Daoy (cell line): ENCODE measurements around the gene ZNF222. TPM values are rescaled to one million over a fixed set of nuclear protein-coding genes. Genes with fewer than 3 reads are reported as not detected.

Source experiments
- DNase-seq: peaks from one replicate; pipeline ENCODE4 v3.0.0-alpha.2; 2015; ENCODE audit warnings: low read depth
- total RNA-seq: library from RNA; depleted of rRNA; stranded (reverse); fragments of >200 nt; shearing (Covaris generic); gene quantifications from 2 replicates; pipeline ENCODE4 v1.2.3, GENCODE V29; 2014; rRNA removed

ZNF222 gene
- total RNA-seq, 1 experiment from 2014 or later: 5.5 TPM

DNA sequence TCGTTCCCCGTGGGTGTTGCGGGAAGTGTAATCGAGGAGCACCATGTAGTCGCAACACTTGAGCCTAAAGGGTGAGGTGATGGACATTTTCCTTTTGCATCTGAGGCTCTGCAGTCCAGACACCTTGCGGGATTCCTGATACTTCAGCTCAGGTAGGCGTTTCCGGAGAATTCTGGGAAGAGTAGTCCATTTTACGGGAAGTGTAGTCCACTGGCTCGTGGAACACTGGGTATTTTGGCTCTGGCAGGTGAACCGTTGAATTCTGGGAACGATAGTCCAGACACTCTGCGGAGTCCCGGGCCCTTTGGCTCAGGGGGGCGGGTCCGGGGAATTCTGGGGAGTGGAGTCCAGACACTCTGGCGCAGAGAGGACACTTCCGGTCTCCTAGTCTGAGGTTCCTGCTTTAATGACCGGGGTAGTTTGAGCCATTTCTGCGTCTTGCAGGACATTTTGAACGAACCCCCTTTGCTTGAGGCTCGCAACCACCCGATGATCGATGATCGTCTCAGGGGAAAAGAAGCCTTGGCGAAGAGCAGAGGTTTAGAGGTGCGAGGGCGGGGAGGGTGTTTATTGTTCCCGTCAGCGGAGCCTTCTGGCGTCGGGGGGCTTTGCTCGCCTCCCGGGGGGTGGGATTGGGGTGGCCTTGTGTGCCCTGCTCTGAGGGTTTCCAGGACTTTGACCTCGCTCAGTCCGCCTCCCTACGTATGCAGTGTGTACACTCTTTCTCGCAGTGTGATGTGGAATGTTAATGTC lies 26.6 kb downstream of the ZNF222 start, which contains the start of gene ZNF223:
Gene ZNF223, plus strand, starts transcription at position 387 of the 753 bp plus-strand sequence. CDS start 3,141 bp downstream, outside the sequence.
- DNase-seq: peak; percentile 94

DNA sequence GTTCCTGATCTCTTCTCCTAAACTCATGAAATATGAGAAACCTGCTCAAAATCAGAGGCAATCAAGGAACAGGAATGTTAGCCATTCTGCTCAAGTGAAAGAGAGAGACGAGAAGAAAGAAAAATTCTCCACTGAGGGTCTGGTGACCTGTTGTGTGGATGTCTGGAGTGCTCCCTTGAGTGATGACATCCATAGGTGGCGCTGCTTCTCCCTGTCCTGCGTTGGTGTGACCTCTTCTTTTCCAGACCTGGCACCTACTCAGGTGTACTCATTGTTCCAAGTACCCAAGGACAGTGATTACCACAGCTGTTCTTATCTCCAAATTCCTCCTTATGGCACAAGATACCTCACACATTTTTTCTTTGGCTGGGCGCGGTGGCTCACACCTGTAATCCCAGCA lies 30.7 kb downstream of the ZNF222 start:
- no peak for DNase-seq

GRCh38 chr19:44059229-44059628 lies 34.0 kb downstream of the ZNF222 start:
- no peak for DNase-seq

DNA sequence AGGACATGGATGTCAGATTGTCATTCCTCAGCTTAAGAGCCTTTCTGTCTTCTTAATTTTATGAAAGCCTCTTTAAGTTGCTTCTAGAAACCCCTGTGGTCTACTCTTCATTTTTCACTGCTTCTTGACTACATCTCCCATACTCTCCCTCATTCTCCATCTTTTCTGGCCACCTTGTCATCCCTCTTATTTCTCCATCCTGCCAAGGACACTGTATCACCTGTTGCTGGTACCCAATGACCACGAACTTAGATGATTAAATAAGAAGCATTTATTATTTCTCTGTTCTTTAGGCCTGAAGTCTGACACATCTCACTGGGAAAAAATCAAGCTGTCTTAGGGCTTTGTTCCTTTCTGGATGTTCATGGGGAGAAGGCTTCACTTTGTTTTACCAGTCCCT lies 35.9 kb downstream of the ZNF222 start:
- DNase-seq: no peak

- DNase-seq: no peak
Measured at GRCh38 chr19:44066305-44066704, 41.1 kb downstream of the ZNF222 start.

- DNase-seq: no peak
Measured at GRCh38 chr19:44069415-44069814, 44.2 kb downstream of the ZNF222 start.

DNA sequence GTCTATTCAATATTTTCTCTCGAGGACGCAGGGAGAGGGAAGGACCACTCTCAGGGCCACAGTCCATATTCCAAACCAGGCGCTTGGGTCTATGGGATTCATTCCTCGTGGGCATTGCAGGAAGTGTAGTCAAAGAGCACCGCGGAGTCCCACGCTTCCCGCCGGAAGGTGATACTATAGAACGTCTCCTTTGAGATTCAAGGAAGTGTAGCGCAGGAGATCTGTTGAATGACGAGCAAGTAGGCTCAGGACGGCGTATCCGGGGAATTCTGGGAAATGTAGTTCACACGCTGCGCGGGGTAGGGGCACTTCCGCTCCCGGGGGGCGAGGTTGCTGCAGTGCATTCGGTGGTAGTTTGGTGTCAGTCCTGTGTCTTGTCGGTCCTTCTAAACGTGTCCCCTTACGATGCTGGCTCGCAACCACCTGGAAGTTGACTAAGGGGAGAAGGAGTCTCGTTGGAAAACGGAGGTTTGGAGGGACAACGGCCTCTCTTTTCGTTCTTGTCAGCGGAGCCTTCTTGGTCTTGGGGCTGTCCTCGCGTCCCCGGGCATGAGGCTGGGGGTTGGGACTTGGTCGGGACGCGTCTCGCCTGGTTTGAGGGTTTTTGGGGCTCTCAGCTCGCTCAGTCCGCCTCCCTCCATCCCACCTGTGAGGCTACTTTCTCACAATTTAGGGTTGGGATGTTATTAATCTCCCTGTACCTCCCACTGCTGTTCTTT lies 46.8 kb downstream of the ZNF222 start, which contains the start of gene ZNF284:
Gene ZNF284, plus strand, starts transcription at position 336 of the 719 bp plus-strand sequence. CDS start 4,231 bp downstream, outside the sequence.
- DNase-seq: peak; percentile 90

GRCh38 chr19:44072543-44073401 lies 47.6 kb downstream of the ZNF222 start:
- DNase-seq: no peak

DNA sequence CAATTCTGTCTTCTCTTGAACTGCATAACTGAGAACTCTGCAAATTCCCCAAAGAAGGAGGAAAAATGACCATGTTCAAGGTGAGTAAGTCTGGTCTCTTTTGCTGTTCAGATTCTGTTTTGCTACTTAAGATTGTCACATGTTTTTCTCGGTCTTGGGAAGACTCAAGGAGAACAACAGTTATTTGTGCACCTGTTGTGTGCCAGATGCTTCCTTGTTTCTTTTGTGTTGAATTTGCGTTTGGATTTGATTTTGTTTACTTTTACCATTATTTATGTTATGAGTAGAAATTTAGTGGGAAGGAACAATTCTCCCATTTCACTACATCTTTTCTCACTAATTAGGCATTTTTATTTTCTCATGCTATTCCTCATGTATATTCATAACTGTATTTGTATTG lies 51.1 kb downstream of the ZNF222 start:
- no peak for DNase-seq

Other genes with a start within 250 kb of the ZNF222 start
- gene KCNN4, start 244.4 kb upstream of the ZNF222 start, total RNA-seq: 6.0 and 9.8 TPM in 2 replicates
- 0.89 and 2.9 TPM in 2 replicates for gene LYPD5, start 222.9 kb upstream of the ZNF222 start, total RNA-seq
- gene ZNF283, start 198.1 kb upstream of the ZNF222 start, total RNA-seq: 5.8 and 17.6 TPM in 2 replicates
- 0.11 and 0.57 TPM in 2 replicates for gene ZNF404, start 141.4 kb upstream of the ZNF222 start, total RNA-seq
- gene ZNF45, start 90.1 kb upstream of the ZNF222 start, total RNA-seq: 11.3 and 12.6 TPM in 2 replicates
- gene ZNF221, start 74.2 kb upstream of the ZNF222 start, total RNA-seq: 3.0 and 6.3 TPM in 2 replicates
- gene ZNF155, start 41.2 kb upstream of the ZNF222 start, total RNA-seq: 8.0 and 9.0 TPM in 2 replicates
- gene ZNF230, start 22.4 kb upstream of the ZNF222 start, total RNA-seq: 3.0 and 4.9 TPM in 2 replicates
- gene ZNF223, start 26.7 kb downstream of the ZNF222 start, total RNA-seq: 2.1 and 5.4 TPM in 2 replicates
- gene ZNF284, start 46.8 kb downstream of the ZNF222 start, total RNA-seq: 1.7 and 2.3 TPM in 2 replicates
- 10.9 and 11.2 TPM in 2 replicates for gene ZNF224, start 69.0 kb downstream of the ZNF222 start, total RNA-seq
- 4.1 and 4.9 TPM in 2 replicates for gene ZNF225, start 88.0 kb downstream of the ZNF222 start, total RNA-seq
- gene ZNF234, start 116.2 kb downstream of the ZNF222 start, total RNA-seq: 5.0 and 10.3 TPM in 2 replicates
- 8.1 and 12.8 TPM in 2 replicates for gene ZNF226, start 139.7 kb downstream of the ZNF222 start, total RNA-seq
- gene ZNF227, start 187.2 kb downstream of the ZNF222 start, total RNA-seq: 16.1 and 18.7 TPM in 2 replicates
- gene ZNF233, start 234.5 kb downstream of the ZNF222 start, total RNA-seq: 0.12 and 0.29 TPM in 2 replicates